ENCODE measurements around the gene ABCD2. TPM values are rescaled to one million over a fixed set of nuclear protein-coding genes. Genes with fewer than 3 reads are reported as not detected.

Gene ABCD2
- total RNA-seq, 1 donor from 2014 or later: 0.09 TPM

GRCh38 chr12:39586816-39587215 lies 32.8 kb downstream of the ABCD2 start:
- no peak for FAIRE-seq
- no peak overlapping the region for H3K4me3 ChIP-seq (ENCODE audit: insufficient read depth, low read depth, low read length)

GRCh38 chr12:39581592-39581991 lies 38.0 kb downstream of the ABCD2 start:
- FAIRE-seq (no peak), DNase-seq (ENCODE audit: low read depth) (no peak)
- Histone ChIP-seq H3K4me2 (ENCODE audit: low read length) (no peak overlapping the region), H3K9ac (ENCODE audit: low read length) (no peak overlapping the region), H3K9me3 (ENCODE audit: insufficient read depth, low read depth, low read length) (no peaks in the 10 kb centered on the region), H2AFZ (ENCODE audit: low read depth, low read length) (no peak overlapping the region), H3K4me1 (ENCODE audit: insufficient read depth, low read length) (no peaks in the 10 kb centered on the region), H3K79me2 (ENCODE audit: insufficient read depth, low read length) (no peaks in the 10 kb centered on the region), H3K4me3 (ENCODE audit: insufficient read depth, low read depth, low read length) (no peak overlapping the region), H3K27ac (ENCODE audit: low read depth, low read length) (no peak overlapping the region), H3K36me3 (ENCODE audit: insufficient read depth, low read length) (no peaks in the 10 kb centered on the region), H4K20me1 (ENCODE audit: insufficient read depth, low read length) (no peaks in the 10 kb centered on the region), H3K27me3 (ENCODE audit: insufficient read depth, low read length) (no peaks in the 10 kb centered on the region)
- no peaks in the 10 kb centered on the region for H3K4me1 Mint-ChIP-seq (ENCODE audit: low read depth, unreplicated experiment)
- no peaks in the 10 kb centered on the region for H3K9me3 Mint-ChIP-seq (ENCODE audit: unreplicated experiment)
- H3K27me3 Mint-ChIP-seq (ENCODE audit: low read depth, unreplicated experiment): no peaks in the 10 kb centered on the region
- H3K36me3 Mint-ChIP-seq (ENCODE audit: low read depth, unreplicated experiment): no peaks in the 10 kb centered on the region
- no peak for TF ChIP-seq CTCF (IDR thresholded peaks at IDR 0.05; ENCODE audit: insufficient read depth, low read depth, low read length)
- TF ChIP-seq EZH2 (IDR thresholded peaks at IDR 0.05; ENCODE audit: insufficient read depth, low read length): no peak
- H3K27ac Mint-ChIP-seq (ENCODE audit: unreplicated experiment): no peak overlapping the region
- H3K4me3 Mint-ChIP-seq (ENCODE audit: unreplicated experiment): no peak overlapping the region

More at GRCh38 chr12:39586816-39587215, 32.8 kb downstream of the ABCD2 start:
- no peaks in the 10 kb centered on the region for H3K4me1 Mint-ChIP-seq (ENCODE audit: low read depth, unreplicated experiment)
- H3K36me3 ChIP-seq (ENCODE audit: insufficient read depth, low read length): no peaks in the 10 kb centered on the region
- H3K27me3 ChIP-seq (ENCODE audit: insufficient read depth, low read length): no peaks in the 10 kb centered on the region
- H3K27ac ChIP-seq (ENCODE audit: low read depth, low read length): no peak overlapping the region
- DNase-seq (ENCODE audit: low read depth): no peak
- TF ChIP-seq CTCF (IDR thresholded peaks at IDR 0.05; ENCODE audit: insufficient read depth, low read depth, low read length) (no peak), EZH2 (IDR thresholded peaks at IDR 0.05; ENCODE audit: insufficient read depth, low read length) (no peak)
- no peaks in the 10 kb centered on the region for H3K79me2 ChIP-seq (ENCODE audit: insufficient read depth, low read length)
- no peaks in the 10 kb centered on the region for H3K36me3 Mint-ChIP-seq (ENCODE audit: low read depth, unreplicated experiment)
- H3K9me3 ChIP-seq (ENCODE audit: insufficient read depth, low read depth, low read length): no peaks in the 10 kb centered on the region
- no peak overlapping the region for H3K4me2 ChIP-seq (ENCODE audit: low read length)
- no peaks in the 10 kb centered on the region for H4K20me1 ChIP-seq (ENCODE audit: insufficient read depth, low read length)
- no peak overlapping the region for H2AFZ ChIP-seq (ENCODE audit: low read depth, low read length)
- H3K9ac ChIP-seq (ENCODE audit: low read length): no peak overlapping the region
- no peaks in the 10 kb centered on the region for H3K4me1 ChIP-seq (ENCODE audit: insufficient read depth, low read length)
- no peak overlapping the region for H3K27ac Mint-ChIP-seq (ENCODE audit: unreplicated experiment)
- no peak overlapping the region for H3K4me3 Mint-ChIP-seq (ENCODE audit: unreplicated experiment)
- no peaks in the 10 kb centered on the region for H3K9me3 Mint-ChIP-seq (ENCODE audit: unreplicated experiment)
- H3K27me3 Mint-ChIP-seq (ENCODE audit: low read depth, unreplicated experiment): no peaks in the 10 kb centered on the region

GRCh38 chr12:39575498-39575875 lies 44.1 kb downstream of the ABCD2 start:
- H3K9me3 ChIP-seq (ENCODE audit: insufficient read depth, low read depth, low read length): no peaks in the 10 kb centered on the region
- no peaks in the 10 kb centered on the region for H3K36me3 Mint-ChIP-seq (ENCODE audit: low read depth, unreplicated experiment)
- no peaks in the 10 kb centered on the region for H3K9me3 Mint-ChIP-seq (ENCODE audit: unreplicated experiment)
- no peaks in the 10 kb centered on the region for H4K20me1 ChIP-seq (ENCODE audit: insufficient read depth, low read length)
- H3K27me3 ChIP-seq (ENCODE audit: insufficient read depth, low read length): no peaks in the 10 kb centered on the region
- no peak overlapping the region for H3K27ac ChIP-seq (ENCODE audit: low read depth, low read length)
- no peaks in the 10 kb centered on the region for H3K4me1 Mint-ChIP-seq (ENCODE audit: low read depth, unreplicated experiment)
- H3K27ac Mint-ChIP-seq (ENCODE audit: unreplicated experiment): no peak overlapping the region
- H2AFZ ChIP-seq (ENCODE audit: low read depth, low read length): no peak overlapping the region
- no peaks in the 10 kb centered on the region for H3K4me1 ChIP-seq (ENCODE audit: insufficient read depth, low read length)
- no peaks in the 10 kb centered on the region for H3K27me3 Mint-ChIP-seq (ENCODE audit: low read depth, unreplicated experiment)
- no peak overlapping the region for H3K4me3 Mint-ChIP-seq (ENCODE audit: unreplicated experiment)
- FAIRE-seq: no peak
- no peak for DNase-seq (ENCODE audit: low read depth)
- no peak overlapping the region for H3K9ac ChIP-seq (ENCODE audit: low read length)
- no peaks in the 10 kb centered on the region for H3K79me2 ChIP-seq (ENCODE audit: insufficient read depth, low read length)
- H3K36me3 ChIP-seq (ENCODE audit: insufficient read depth, low read length): no peaks in the 10 kb centered on the region
- no peak for TF ChIP-seq EZH2 (IDR thresholded peaks at IDR 0.05; ENCODE audit: insufficient read depth, low read length)
- no peak for TF ChIP-seq CTCF (IDR thresholded peaks at IDR 0.05; ENCODE audit: insufficient read depth, low read depth, low read length)
- no peak overlapping the region for H3K4me3 ChIP-seq (ENCODE audit: insufficient read depth, low read depth, low read length)
- no peak overlapping the region for H3K4me2 ChIP-seq (ENCODE audit: low read length)

Data from astrocyte (in vitro differentiated cells and primary cell).